ENCODE data around the gene COL12A1.

- TF ChIP-seq EZH2phosphoT487 (IDR thresholded peaks at IDR 0.05) (no peak), CTCF (IDR thresholded peaks at IDR 0.05) (no peak)
Measured at GRCh38 chr6:75196081-75196687, 9.7 kb downstream of the COL12A1 start.
